Thyroid gland (tissue), 4 donors: Measurements from ENCODE around the gene STK24.

Experiments
- POLR2A ChIP-seq, 2 donors: fragments of 450-650 bp; IDR thresholded peaks; one replicate each; pipeline ENCODE4 v1.6.1; 2017; ENCODE audit warnings: antibody characterized with exemption in 2 of 2, mild to moderate bottlenecking in 2 of 2, moderate library complexity in 1 of 2
- TF ChIP-seq, protein P1 (sequence below), 6 experiments: fragments of 200-600 bp in 3 of 6; fragments of 450-650 bp in 3 of 6; sonication (generic) in 3 of 6; IDR thresholded peaks; one replicate each; pipeline ENCODE4 v1.5.1; 2016 to 2019; ENCODE audit warnings: antibody characterized with exemption in 6 of 6, mild to moderate bottlenecking in 2 of 6, inconsistent platforms in 1 of 6, moderate library complexity in 1 of 6

DNA sequence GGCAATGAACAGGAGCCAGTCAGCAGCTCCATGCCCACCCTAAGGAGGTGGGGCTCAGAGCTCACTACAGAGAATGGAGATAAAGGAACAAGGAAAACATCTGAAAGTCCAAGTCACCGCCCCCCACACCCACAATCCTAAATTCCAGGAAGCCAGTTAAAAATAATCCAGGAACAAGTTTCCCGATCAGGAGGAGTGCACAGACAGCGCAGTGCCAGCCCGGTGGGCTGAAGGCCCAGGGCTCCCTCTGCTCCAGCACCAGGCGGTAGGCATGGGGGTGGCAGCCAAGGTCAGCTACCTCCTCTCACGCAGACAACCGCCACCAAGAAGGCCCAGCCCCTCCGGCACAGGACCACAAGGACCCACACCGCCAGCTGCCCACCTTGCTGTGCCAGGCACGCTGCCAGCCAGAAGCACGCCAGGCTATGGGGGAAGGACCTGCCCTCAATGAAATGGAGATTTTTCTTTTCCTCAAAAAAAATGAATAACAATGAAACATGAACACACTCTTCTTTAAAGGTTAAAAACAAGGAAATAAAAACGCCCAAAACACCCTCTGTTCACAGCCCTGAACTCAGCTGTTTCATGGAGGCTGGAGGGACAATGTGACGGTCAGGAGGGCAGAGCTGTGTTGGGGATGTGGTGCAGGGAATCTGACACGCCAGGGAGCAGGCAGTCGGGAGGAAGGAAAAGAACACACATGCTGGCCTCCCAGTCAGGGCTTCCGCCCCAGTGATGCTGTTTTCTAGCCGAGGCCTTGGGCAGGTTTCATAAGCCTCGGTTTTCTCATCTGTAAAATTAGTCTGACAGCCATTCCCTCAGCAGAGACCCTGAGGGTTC, 11.0 kb downstream of the STK24 start:
- TF ChIP-seq, protein P1, sequence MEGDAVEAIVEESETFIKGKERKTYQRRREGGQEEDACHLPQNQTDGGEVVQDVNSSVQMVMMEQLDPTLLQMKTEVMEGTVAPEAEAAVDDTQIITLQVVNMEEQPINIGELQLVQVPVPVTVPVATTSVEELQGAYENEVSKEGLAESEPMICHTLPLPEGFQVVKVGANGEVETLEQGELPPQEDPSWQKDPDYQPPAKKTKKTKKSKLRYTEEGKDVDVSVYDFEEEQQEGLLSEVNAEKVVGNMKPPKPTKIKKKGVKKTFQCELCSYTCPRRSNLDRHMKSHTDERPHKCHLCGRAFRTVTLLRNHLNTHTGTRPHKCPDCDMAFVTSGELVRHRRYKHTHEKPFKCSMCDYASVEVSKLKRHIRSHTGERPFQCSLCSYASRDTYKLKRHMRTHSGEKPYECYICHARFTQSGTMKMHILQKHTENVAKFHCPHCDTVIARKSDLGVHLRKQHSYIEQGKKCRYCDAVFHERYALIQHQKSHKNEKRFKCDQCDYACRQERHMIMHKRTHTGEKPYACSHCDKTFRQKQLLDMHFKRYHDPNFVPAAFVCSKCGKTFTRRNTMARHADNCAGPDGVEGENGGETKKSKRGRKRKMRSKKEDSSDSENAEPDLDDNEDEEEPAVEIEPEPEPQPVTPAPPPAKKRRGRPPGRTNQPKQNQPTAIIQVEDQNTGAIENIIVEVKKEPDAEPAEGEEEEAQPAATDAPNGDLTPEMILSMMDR (IDR thresholded peaks at IDR 0.05), result no peak
- TF ChIP-seq POLR2A (IDR thresholded peaks at IDR 0.05), result no peak
